Measurements from ENCODE around the gene SERPINB10. TPM values are rescaled to one million over a fixed set of nuclear protein-coding genes. Genes with fewer than 3 reads are reported as not detected.
A peak's percentile ranks its signal among the peaks of the same experiment; 100 is the strongest.

The SERPINB10 gene
- polyA plus RNA-seq, 3 donors: 1.3 to 2.0 (median 1.3) TPM

- Histone ChIP-seq H3K27me3 (ENCODE audit: control insufficient read depth in 2 of 2, insufficient read depth in 2 of 2, low read length in 2 of 2) (no peaks in the 10 kb centered on the region), H3K27ac (ENCODE audit: low read depth in 1 of 2, low read length in 2 of 2) (no peak overlapping the region), H3K9me3 (replicated peaks in 1 of 2; ENCODE audit: control insufficient read depth in 1 of 2, insufficient read depth in 1 of 2, low read length in 2 of 2) (no peaks in the 10 kb centered on the region), H3K4me3 (replicated peaks in 1 of 3; ENCODE audit: low read depth in 2 of 3, low read length in 3 of 3) (no peak overlapping the region), H3K4me2 (replicated peaks; ENCODE audit: extremely low read depth, low read length, poor library complexity, severe bottlenecking) (no peak overlapping the region), H3K36me3 (replicated peaks in 1 of 2; ENCODE audit: control insufficient read depth in 1 of 2, insufficient read depth in 2 of 2, low read length in 2 of 2) (no peaks in the 10 kb centered on the region), H3K4me1 (ENCODE audit: control insufficient read depth in 1 of 2, insufficient read depth in 2 of 2, low read length in 2 of 2) (peaks cover 22 to 24% of the 10 kb centered on the region in 2 donors), H3K79me2 (ENCODE audit: insufficient read depth, low read length) (no peaks in the 10 kb centered on the region), H2AFZ (ENCODE audit: insufficient read depth, low read depth, low read length, poor library complexity, severe bottlenecking) (no peak overlapping the region), H4K20me1 (ENCODE audit: insufficient read depth, low read length) (no peaks in the 10 kb centered on the region), H3K9ac (ENCODE audit: insufficient read depth, low read length, poor library complexity, severe bottlenecking) (no peak overlapping the region)
- Mint-ChIP-seq H3K36me3 (no peaks in the 10 kb centered on the region), H3K27ac (peak overlapping the region in 3 of 7 donors; percentile 0 to 59 (median 7)), H3K27me3 (ENCODE audit: low read depth in 3 of 3) (peaks cover 0 to 3% (median 0%) of the 10 kb centered on the region in 3 donors), H3K4me3 (no peak overlapping the region), H3K4me1 (peaks cover 30% of the 10 kb centered on the region), H3K9me3 (peaks cover 0 to 12% (median 0%) of the 10 kb centered on the region in 7 donors)
- TF ChIP-seq CTCF (IDR thresholded peaks at IDR 0.05): no peak
- intact Hi-C loops (cut with micrococcal nuclease): no loop called here
- DNase-seq: no peak
- 94% methylated on average over 2 of the region's 3 CpGs for WGBS (ENCODE audit: insufficient coverage)
Measured at GRCh38 chr18:63867368-63868125, 40.2 kb upstream of the SERPINB10 start.

- H3K4me1 Mint-ChIP-seq: peaks cover 30% of the 10 kb centered on the region
- H3K9ac ChIP-seq (ENCODE audit: insufficient read depth, low read length, poor library complexity, severe bottlenecking): no peak overlapping the region
- H3K9me3 ChIP-seq (replicated peaks in 1 of 2; ENCODE audit: control insufficient read depth in 1 of 2, insufficient read depth in 1 of 2, low read length in 2 of 2): no peaks in the 10 kb centered on the region
- no peak overlapping the region for H2AFZ ChIP-seq (ENCODE audit: insufficient read depth, low read depth, low read length, poor library complexity, severe bottlenecking)
- no peak overlapping the region for H3K4me3 ChIP-seq (replicated peaks in 1 of 3; ENCODE audit: low read depth in 2 of 3, low read length in 3 of 3)
- no peaks in the 10 kb centered on the region for H3K36me3 Mint-ChIP-seq
- H3K4me3 Mint-ChIP-seq: peak overlapping the region in 1 of 2 donors; percentile 12
- H4K20me1 ChIP-seq (ENCODE audit: insufficient read depth, low read length): no peaks in the 10 kb centered on the region
- H3K9me3 Mint-ChIP-seq: peaks cover 0 to 12% (median 0%) of the 10 kb centered on the region in 7 donors
- no peaks in the 10 kb centered on the region for H3K79me2 ChIP-seq (ENCODE audit: insufficient read depth, low read length)
- no peaks in the 10 kb centered on the region for H3K27me3 ChIP-seq (ENCODE audit: control insufficient read depth in 2 of 2, insufficient read depth in 2 of 2, low read length in 2 of 2)
- peak overlapping the region; percentile 14 to 98 (median 93) for H3K27ac Mint-ChIP-seq
- H3K4me1 ChIP-seq (ENCODE audit: control insufficient read depth in 1 of 2, insufficient read depth in 2 of 2, low read length in 2 of 2): peaks cover 22 to 24% of the 10 kb centered on the region in 2 donors
- WGBS (ENCODE audit: insufficient coverage): 70% methylated on average over 2 of the region's 9 CpGs
- no peak for DNase-seq
- no peaks in the 10 kb centered on the region for H3K36me3 ChIP-seq (replicated peaks in 1 of 2; ENCODE audit: control insufficient read depth in 1 of 2, insufficient read depth in 2 of 2, low read length in 2 of 2)
- H3K27me3 Mint-ChIP-seq (ENCODE audit: low read depth in 3 of 3): peaks cover 0 to 3% (median 0%) of the 10 kb centered on the region in 3 donors
- intact Hi-C loops (cut with micrococcal nuclease): no loop called here
- H3K27ac ChIP-seq (ENCODE audit: low read depth in 1 of 2, low read length in 2 of 2): peak overlapping the region; percentile 88 to 94
- no peak overlapping the region for H3K4me2 ChIP-seq (replicated peaks; ENCODE audit: extremely low read depth, low read length, poor library complexity, severe bottlenecking)
- TF ChIP-seq CTCF (IDR thresholded peaks at IDR 0.05): no peak
Measured at GRCh38 chr18:63868546-63868945, 39.2 kb upstream of the SERPINB10 start.
